NCI-H1417 (cell line): ENCODE measurements around the gene SLBP.
"Not testable (repeated sequence)": the region's sequence is repeated elsewhere in the genome, so short reads cannot be mapped to it uniquely, and the experiment has no call there.

Experiments
- DNase-seq, 3 experiments: peaks; one replicate each; lab custom pipeline; 2025; lab: John Stamatoyannopoulos, UW

The SLBP gene

GRCh38 chr4:1675136-1675801 is 36.9 kb downstream of the SLBP start:
- DNase-seq = no peak

- DNase-seq = no peak
Observed at GRCh38 chr4:1674682-1675081, 37.4 kb downstream of the SLBP start.

GRCh38 chr4:1673671-1674070 is 38.4 kb downstream of the SLBP start:
- no peak for DNase-seq

GRCh38 chr4:1671011-1671410 is 41.1 kb downstream of the SLBP start:
- DNase-seq = not testable (repeated sequence)

GRCh38 chr4:1670279-1670678 is 41.8 kb downstream of the SLBP start:
- DNase-seq = no peak

- DNase-seq = no peak
Observed at GRCh38 chr4:1669850-1670249, 42.3 kb downstream of the SLBP start.

- DNase-seq = no peak
Observed at GRCh38 chr4:1669270-1669669, 42.8 kb downstream of the SLBP start.

GRCh38 chr4:1668488-1668840 is 43.7 kb downstream of the SLBP start:
- DNase-seq = no peak

GRCh38 chr4:1667273-1667672 is 44.8 kb downstream of the SLBP start:
- DNase-seq = no peak

GRCh38 chr4:1666391-1666790 is 45.7 kb downstream of the SLBP start:
- DNase-seq = no peak

GRCh38 chr4:1664141-1664540 is 48.0 kb downstream of the SLBP start:
- no peak for DNase-seq

GRCh38 chr4:1663549-1663948 is 48.6 kb downstream of the SLBP start:
- no peak for DNase-seq

- no peak for DNase-seq
Observed at GRCh38 chr4:1661695-1662094, 50.4 kb downstream of the SLBP start.

- DNase-seq = no peak
Observed at GRCh38 chr4:1660948-1661677, 51.0 kb downstream of the SLBP start.

GRCh38 chr4:1659104-1660043 is 52.7 kb downstream of the SLBP start:
- DNase-seq = no peak

GRCh38 chr4:1658581-1658980 is 53.5 kb downstream of the SLBP start:
- no peak for DNase-seq

GRCh38 chr4:1658146-1658545 is 54.0 kb downstream of the SLBP start:
- DNase-seq = no peak

- DNase-seq = no peak
Observed at GRCh38 chr4:1656986-1657385, 55.1 kb downstream of the SLBP start.

GRCh38 chr4:1656132-1656531 is 56.0 kb downstream of the SLBP start:
- DNase-seq = no peak

GRCh38 chr4:1655676-1656075 is 56.4 kb downstream of the SLBP start:
- DNase-seq = no peak

GRCh38 chr4:1655081-1655480 is 57.0 kb downstream of the SLBP start:
- DNase-seq = no peak

GRCh38 chr4:1654216-1654955 is 57.7 kb downstream of the SLBP start:
- no peak for DNase-seq
